ENCODE data around the gene CNTNAP5.

The CNTNAP5 gene

DNA sequence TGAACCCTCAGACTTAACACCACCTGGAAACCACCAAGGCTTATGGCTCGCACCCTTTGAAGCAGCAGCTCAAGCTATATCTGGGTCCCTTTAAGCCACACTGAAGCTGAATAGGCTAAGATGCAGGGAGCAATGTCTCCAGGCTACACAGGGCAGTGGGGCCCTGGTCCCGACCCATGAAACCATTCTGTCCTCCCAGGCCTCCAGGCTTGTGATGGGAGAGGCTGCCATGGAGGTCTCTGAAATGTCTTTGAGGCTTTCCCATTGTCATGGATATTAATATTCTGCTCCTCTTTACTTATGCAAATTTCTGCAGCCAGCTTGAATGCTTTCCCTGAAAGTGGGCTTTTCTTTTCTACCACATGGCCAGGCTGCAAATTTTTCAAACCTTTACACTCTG, 608.7 kb downstream of the CNTNAP5 start:
- ChIA-PET CTCF (interaction anchor here (0.9 to 1.5 kb wide), 2 partner anchors 8 to 11 kb away, joined by 3 read pairs; no protein-coding TSS in a partner anchor), POLR2A (no interaction called here)
- no peak for DNase-seq (ENCODE audit: extremely low spot score)
- TF ChIP-seq, protein P1, sequence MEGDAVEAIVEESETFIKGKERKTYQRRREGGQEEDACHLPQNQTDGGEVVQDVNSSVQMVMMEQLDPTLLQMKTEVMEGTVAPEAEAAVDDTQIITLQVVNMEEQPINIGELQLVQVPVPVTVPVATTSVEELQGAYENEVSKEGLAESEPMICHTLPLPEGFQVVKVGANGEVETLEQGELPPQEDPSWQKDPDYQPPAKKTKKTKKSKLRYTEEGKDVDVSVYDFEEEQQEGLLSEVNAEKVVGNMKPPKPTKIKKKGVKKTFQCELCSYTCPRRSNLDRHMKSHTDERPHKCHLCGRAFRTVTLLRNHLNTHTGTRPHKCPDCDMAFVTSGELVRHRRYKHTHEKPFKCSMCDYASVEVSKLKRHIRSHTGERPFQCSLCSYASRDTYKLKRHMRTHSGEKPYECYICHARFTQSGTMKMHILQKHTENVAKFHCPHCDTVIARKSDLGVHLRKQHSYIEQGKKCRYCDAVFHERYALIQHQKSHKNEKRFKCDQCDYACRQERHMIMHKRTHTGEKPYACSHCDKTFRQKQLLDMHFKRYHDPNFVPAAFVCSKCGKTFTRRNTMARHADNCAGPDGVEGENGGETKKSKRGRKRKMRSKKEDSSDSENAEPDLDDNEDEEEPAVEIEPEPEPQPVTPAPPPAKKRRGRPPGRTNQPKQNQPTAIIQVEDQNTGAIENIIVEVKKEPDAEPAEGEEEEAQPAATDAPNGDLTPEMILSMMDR (IDR thresholded peaks at IDR 0.05; ENCODE audit: control extremely low read depth, extremely low read depth, low read depth, missing control alignments): no peak

DNA sequence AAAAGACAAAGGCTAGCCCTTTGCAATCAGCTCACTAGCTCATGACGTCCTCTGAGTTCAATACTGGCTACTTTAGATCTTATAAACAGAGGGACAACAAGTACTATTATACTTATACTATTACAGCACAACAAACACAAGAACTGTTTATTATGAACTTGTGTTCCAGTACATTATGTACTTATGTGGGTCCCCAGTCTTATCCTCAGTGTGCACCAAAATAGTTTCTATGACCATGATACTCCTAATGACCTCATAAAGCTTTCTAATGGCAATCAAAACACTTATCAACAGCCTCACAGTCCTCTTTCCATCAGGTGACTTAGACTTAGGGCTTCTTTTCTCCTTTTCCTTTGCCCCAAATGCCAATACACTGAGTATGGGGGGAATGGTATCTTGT, 614.4 kb downstream of the CNTNAP5 start:
- CTCF ChIA-PET: interaction anchor here (1.0 to 1.3 kb wide), 2 partner anchors 13 to 135 kb away, joined by 3 read pairs; no protein-coding TSS in a partner anchor

DNA sequence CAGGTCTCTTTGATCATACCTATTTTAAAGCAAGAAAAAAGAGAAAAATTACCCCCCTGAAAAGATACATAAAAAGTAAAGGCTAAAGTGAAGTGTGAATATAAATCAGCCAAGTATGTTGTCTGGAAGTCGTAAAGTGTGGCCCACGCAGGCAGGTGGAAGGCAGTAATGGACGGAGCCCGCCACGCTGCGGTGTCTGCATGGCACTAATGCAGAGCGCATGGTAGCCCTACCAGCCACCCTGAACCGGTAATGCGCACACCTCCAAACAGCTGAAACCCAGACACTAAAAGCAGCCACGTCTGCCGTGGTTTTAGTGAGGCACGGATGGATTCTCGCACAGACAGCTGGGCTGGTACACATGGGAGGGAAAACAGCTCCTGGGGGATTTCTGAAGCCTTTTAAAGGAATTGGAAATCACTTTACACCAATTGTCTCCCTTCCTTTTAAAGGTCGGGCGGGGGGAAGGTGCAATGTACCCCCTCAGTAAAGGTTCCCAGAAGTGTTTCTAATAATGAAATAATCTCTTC, 615.2 kb downstream of the CNTNAP5 start:
- TF ChIP-seq, protein P1 (IDR thresholded peaks at IDR 0.05; ENCODE audit: control extremely low read depth, extremely low read depth, low read depth, missing control alignments): no peak
- DNase-seq (ENCODE audit: extremely low spot score): no peak
- ChIA-PET CTCF (no interaction called here), POLR2A (no interaction called here)

More for the DNA sequence above, 614.4 kb downstream of the CNTNAP5 start:
- DNase-seq (ENCODE audit: extremely low spot score): no peak
- TF ChIP-seq, protein P1 (IDR thresholded peaks at IDR 0.05; ENCODE audit: control extremely low read depth, extremely low read depth, low read depth, missing control alignments): no peak
- POLR2A ChIA-PET: no interaction called here

DNA sequence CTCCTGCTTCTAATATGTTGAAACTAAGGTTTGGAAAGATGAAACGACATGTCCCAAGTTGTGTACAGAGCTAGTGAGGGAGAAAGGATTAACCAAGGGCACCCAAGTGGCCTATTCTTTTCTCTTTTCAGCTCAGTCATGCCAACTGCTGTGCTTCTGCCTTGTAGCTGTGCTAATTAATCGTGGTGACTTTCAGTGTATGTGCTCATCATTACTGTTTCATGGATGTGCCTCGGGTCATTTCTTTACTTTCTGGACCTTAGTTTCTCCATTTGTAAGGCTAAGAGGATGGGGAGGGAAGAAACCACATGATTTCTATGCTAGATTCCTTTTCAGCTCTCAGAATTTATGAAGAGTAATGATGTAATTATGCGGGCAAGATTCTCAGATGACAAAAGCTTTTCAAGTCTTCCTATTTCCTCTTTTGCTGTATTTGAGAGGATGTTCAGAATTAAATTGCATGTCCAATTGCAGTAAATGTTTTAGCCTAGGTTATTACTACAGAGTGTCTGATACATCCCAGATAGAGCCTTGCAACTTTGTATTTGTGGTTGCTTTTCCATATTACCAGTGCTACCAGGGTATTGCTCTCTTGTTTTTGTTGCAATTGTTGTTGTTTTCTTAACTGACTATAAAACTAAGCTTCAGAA, 621.2 kb downstream of the CNTNAP5 start:
- TF ChIP-seq, protein P1 (IDR thresholded peaks at IDR 0.05; ENCODE audit: control extremely low read depth, extremely low read depth, low read depth, missing control alignments): no peak
- ChIA-PET CTCF (interaction anchor here (1.2 kb wide), 1 partner anchor 20 kb away, joined by 3 read pairs; no protein-coding TSS in a partner anchor), POLR2A (no interaction called here)
- no peak for DNase-seq (ENCODE audit: extremely low spot score)

DNA sequence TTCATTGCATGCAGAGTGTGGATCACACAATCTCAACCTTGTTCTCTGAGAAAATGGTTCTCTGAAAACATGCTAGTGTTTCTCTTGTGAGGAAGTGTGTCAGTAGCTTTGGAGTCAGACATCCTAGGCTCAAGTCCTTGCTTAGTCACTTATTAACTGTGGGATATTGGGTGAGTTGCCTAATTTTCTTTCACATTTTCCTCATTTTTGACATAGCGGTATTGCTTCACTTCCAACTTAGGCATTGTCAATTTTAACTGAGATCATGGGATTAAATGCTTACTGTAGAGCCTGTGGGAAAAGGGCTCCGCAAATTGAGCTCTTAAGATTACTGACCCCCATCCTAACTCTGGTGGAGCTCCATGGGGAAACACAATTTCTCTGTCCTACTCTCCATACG, 622.2 kb downstream of the CNTNAP5 start:
- ChIA-PET POLR2A (no interaction called here), CTCF (interaction anchor here (1.2 kb wide), 1 partner anchor 19 kb away, joined by 3 read pairs; no protein-coding TSS in a partner anchor)
- TF ChIP-seq, protein P1 (IDR thresholded peaks at IDR 0.05; ENCODE audit: control extremely low read depth, extremely low read depth, low read depth, missing control alignments): no peak
- no peak for DNase-seq (ENCODE audit: extremely low spot score)

DNA sequence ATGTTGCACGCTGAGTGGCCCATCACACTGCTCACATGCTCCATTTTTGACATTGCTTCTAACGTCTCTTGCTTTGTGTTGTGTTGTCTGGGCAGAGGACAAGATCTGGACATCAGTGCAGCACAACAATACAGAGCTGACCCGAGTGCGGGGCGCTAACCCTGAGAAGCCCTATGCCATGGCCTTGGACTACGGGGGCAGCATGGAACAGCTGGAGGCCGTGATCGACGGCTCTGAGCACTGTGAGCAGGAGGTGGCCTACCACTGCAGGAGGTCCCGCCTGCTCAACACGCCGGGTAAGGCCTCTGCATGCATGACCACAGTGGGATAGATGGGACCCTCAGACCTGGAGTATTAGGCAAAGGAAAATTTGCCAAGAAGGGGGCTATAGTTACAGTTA, 622.6 kb downstream of the CNTNAP5 start:
- ChIA-PET POLR2A (no interaction called here), CTCF (no interaction called here)
- DNase-seq (ENCODE audit: extremely low spot score): no peak
- TF ChIP-seq, protein P1 (IDR thresholded peaks at IDR 0.05; ENCODE audit: control extremely low read depth, extremely low read depth, low read depth, missing control alignments): no peak

Measured in GM10248 (cell line).